ENCODE measurements around the gene RMRP. TPM values are rescaled to one million over a fixed set of nuclear protein-coding genes. Genes with fewer than 3 reads are reported as not detected.

RMRP gene
- total and polyA plus RNA-seq, 2 donors from 2014 or later, result 36,256 TPM; not detected in 1

GRCh38 chr9:35691334-35691650 is 33.5 kb upstream of the RMRP start:
- Histone ChIP-seq H3K9me3 (ENCODE audit: control insufficient read depth in 2 of 3, insufficient read depth in 1 of 3, low read length in 3 of 3) (no peaks in the 10 kb centered on the region), H3K4me1 (ENCODE audit: control insufficient read depth in 2 of 3, insufficient read depth in 2 of 3, low read depth in 1 of 3, low read length in 3 of 3) (peaks cover 0 to 5% (median 0%) of the 10 kb centered on the region in 3 donors), H3K36me3 (ENCODE audit: control insufficient read depth in 2 of 3, insufficient read depth in 3 of 3, low read length in 3 of 3) (no peaks in the 10 kb centered on the region), H3K4me3 (ENCODE audit: low read length in 3 of 3) (peak overlapping the region; percentile 56 to 74 (median 66)), H3K27me3 (ENCODE audit: control insufficient read depth, insufficient read depth, low read length) (no peaks in the 10 kb centered on the region), H3K9ac (ENCODE audit: low read length in 3 of 3) (peak overlapping the region; percentile 20 to 61 (median 55)), H3K27ac (ENCODE audit: low read depth in 2 of 2, low read length in 2 of 2) (peak overlapping the region; percentile 85 to 95)
- no peak for DNase-seq
- no peak for FAIRE-seq
- TF ChIP-seq CTCF (IDR thresholded peaks at IDR 0.05; ENCODE audit: borderline replicate concordance, extremely low read depth, insufficient read depth), result no peak
- intact Hi-C loops (cut with DNase I), result no loop called here

GRCh38 chr9:35690614-35691333 is 33.0 kb upstream of the RMRP start:
- H3K9ac ChIP-seq (ENCODE audit: low read length in 3 of 3), result peak overlapping the region; percentile 48 to 69 (median 61)
- DNase-seq (peak; percentile 69 to 95 (median 84)), FAIRE-seq (no peak)

GRCh38 chr9:35690294-35690613 is 32.4 kb upstream of the RMRP start:
- DNase-seq (peak in 1 of 5 donors; percentile 49), FAIRE-seq (no peak)
- Histone ChIP-seq H3K27ac (ENCODE audit: low read depth in 2 of 2, low read length in 2 of 2) (peak overlapping the region; percentile 85), H3K36me3 (ENCODE audit: control insufficient read depth in 2 of 3, insufficient read depth in 3 of 3, low read length in 3 of 3) (peaks cover 0 to 1% (median 0%) of the 10 kb centered on the region in 3 donors), H3K27me3 (ENCODE audit: control insufficient read depth, insufficient read depth, low read length) (no peaks in the 10 kb centered on the region), H3K9me3 (ENCODE audit: control insufficient read depth in 2 of 3, insufficient read depth in 1 of 3, low read length in 3 of 3) (no peaks in the 10 kb centered on the region), H3K4me1 (ENCODE audit: control insufficient read depth in 2 of 3, insufficient read depth in 2 of 3, low read depth in 1 of 3, low read length in 3 of 3) (peaks cover 0 to 5% (median 0%) of the 10 kb centered on the region in 3 donors), H3K9ac (ENCODE audit: low read length in 3 of 3) (peak overlapping the region; percentile 10 to 69 (median 55)), H3K4me3 (ENCODE audit: low read length in 3 of 3) (peak overlapping the region; percentile 44 to 74 (median 45))
- intact Hi-C loops (cut with DNase I), result no loop called here
- no peak for TF ChIP-seq CTCF (IDR thresholded peaks at IDR 0.05; ENCODE audit: borderline replicate concordance, extremely low read depth, insufficient read depth)

More at GRCh38 chr9:35690614-35691333, 33.0 kb upstream of the RMRP start:
- Histone ChIP-seq H3K36me3 (ENCODE audit: control insufficient read depth in 2 of 3, insufficient read depth in 3 of 3, low read length in 3 of 3) (no peaks in the 10 kb centered on the region), H3K27ac (ENCODE audit: low read depth in 2 of 2, low read length in 2 of 2) (peak overlapping the region; percentile 85 to 95), H3K4me1 (ENCODE audit: control insufficient read depth in 2 of 3, insufficient read depth in 2 of 3, low read depth in 1 of 3, low read length in 3 of 3) (peaks cover 0 to 4% (median 0%) of the 10 kb centered on the region in 3 donors), H3K9me3 (ENCODE audit: control insufficient read depth in 2 of 3, insufficient read depth in 1 of 3, low read length in 3 of 3) (no peaks in the 10 kb centered on the region), H3K4me3 (ENCODE audit: low read length in 3 of 3) (peak overlapping the region; percentile 56 to 74 (median 66)), H3K27me3 (ENCODE audit: control insufficient read depth, insufficient read depth, low read length) (no peaks in the 10 kb centered on the region)
- no peak for TF ChIP-seq CTCF (IDR thresholded peaks at IDR 0.05; ENCODE audit: borderline replicate concordance, extremely low read depth, insufficient read depth)
- intact Hi-C loops (cut with DNase I), result no loop called here

All from kidney (tissue), 14 donors.